Left ventricle myocardium superior (tissue), 1 donor: ENCODE data around the gene CYP8B1. TPM values are rescaled to one million over a fixed set of nuclear protein-coding genes. Genes with fewer than 3 reads are reported as not detected.

Source experiments
- ATAC-seq: fragments of 200-7000 bp; cut with Tn5 transposase; one replicate; pipeline ENCODE4 v1.9.1; 2020; ENCODE audit warnings: mild to moderate bottlenecking, moderate library complexity
- DNase-seq: peaks from one replicate; pipeline ENCODE4 v3.0.0-alpha.2; 2020
- intact Hi-C: fragments of 100-400 bp; cut with micrococcal nuclease; formaldehyde crosslinking; loops from one replicate; pipeline ENCODE4 v1.11.0; 2022
- total RNA-seq: library from RNA; stranded (reverse); fragmentation: NEBNext Ultra II Directional; extraction: Animal tissue kit (Norgen Biotek cat#: 25700); gene quantifications from one replicate; pipeline ENCODE4 v1.2.1, GENCODE V29; 2021
- donor health status: DM: no; HTN: yes; CAD: no; lungs with severe emphysema.

Gene CYP8B1
- total RNA-seq, 1 donor from 2014 or later: not detected

GRCh38 chr3:42831321-42831713, 44.4 kb downstream of the CYP8B1 start:
- DNase-seq: peak; percentile 65
- ATAC-seq: peak; percentile 63
- intact Hi-C loops: no loop called here

GRCh38 chr3:42830437-42831320, 45.0 kb downstream of the CYP8B1 start:
- ATAC-seq (peak; percentile 36), DNase-seq (no peak)
- intact Hi-C loops: no loop called here

- ATAC-seq: no peak
- intact Hi-C loops: no loop called here
- no peak for DNase-seq
Measured at GRCh38 chr3:42829628-42830436, 45.8 kb downstream of the CYP8B1 start.

- DNase-seq: no peak
- ATAC-seq: no peak
- intact Hi-C loops: no loop called here
Measured at GRCh38 chr3:42829083-42829627, 46.5 kb downstream of the CYP8B1 start.

GRCh38 chr3:42827654-42828053, 48.0 kb downstream of the CYP8B1 start:
- intact Hi-C loops: no loop called here
- DNase-seq: no peak
- ATAC-seq: no peak

- DNase-seq (no peak), ATAC-seq (no peak)
- intact Hi-C loops: no loop called here
Measured at GRCh38 chr3:42827023-42827422, 48.7 kb downstream of the CYP8B1 start.

GRCh38 chr3:42826141-42826540, 49.5 kb downstream of the CYP8B1 start:
- ATAC-seq (no peak), DNase-seq (no peak)
- intact Hi-C loops: no loop called here

GRCh38 chr3:42823351-42823750, 52.3 kb downstream of the CYP8B1 start:
- ATAC-seq (no peak), DNase-seq (no peak)
- intact Hi-C loops: no loop called here

- intact Hi-C loops: no loop called here
- ATAC-seq (no peak), DNase-seq (no peak)
Measured at GRCh38 chr3:42822828-42823227, 52.9 kb downstream of the CYP8B1 start.

Other genes with a start within 250 kb of the CYP8B1 start
- 90.5 TPM for gene ZBTB47, start 222.2 kb downstream of the CYP8B1 start, total RNA-seq
- 0.12 TPM for gene KLHL40, start 190.3 kb downstream of the CYP8B1 start, total RNA-seq
- gene HHATL, start 173.1 kb downstream of the CYP8B1 start, total RNA-seq: 463 TPM
- 0.17 TPM for gene CCDC13, start 102.6 kb downstream of the CYP8B1 start, total RNA-seq
- gene HIGD1A, start 71.4 kb downstream of the CYP8B1 start, total RNA-seq: 333 TPM
- gene ACKR2, start 66.4 kb downstream of the CYP8B1 start, total RNA-seq: 0.92 TPM
- 3.1 TPM for gene ZNF662, start 30.3 kb upstream of the CYP8B1 start, total RNA-seq
- 0.59 TPM for gene GASK1A, start 103.4 kb upstream of the CYP8B1 start, total RNA-seq
- 20.7 TPM for gene POMGNT2, start 230.2 kb upstream of the CYP8B1 start, total RNA-seq